Calu3 (cell line): Measurements from ENCODE around the gene MBOAT7. TPM values are rescaled to one million over a fixed set of nuclear protein-coding genes. Genes with fewer than 3 reads are reported as not detected.

ENCODE experiments used
- BruUV-seq: library from RNA; stranded (reverse); fragments of 400-500 nt; replicated peaks from 2 replicates; lab custom pipeline; 2021; lab: Mats Ljungman, UMichigan
- CTCF ChIA-PET: fragments of 300-600 bp; sonication (Branson Sonifier 250); formaldehyde crosslinking; loops from one replicate; lab custom pipeline; 2022; ENCODE audit warnings: antibody characterized with exemption; lab: Charles Lee
- DNase-seq: peaks from one replicate; pipeline ENCODE4 v3.0.0; 2022
- H3K27ac Mint-ChIP-seq: one replicate; pipeline ENCODE4 v1.8.0; 2022; ENCODE audit warnings: mixed read lengths; ENCODE audit not compliant: unreplicated experiment
- H3K27me3 Mint-ChIP-seq: one replicate; pipeline ENCODE4 v1.8.0; 2022; ENCODE audit warnings: mixed read lengths; ENCODE audit not compliant: unreplicated experiment
- H3K36me3 Mint-ChIP-seq: one replicate; pipeline ENCODE4 v1.8.0; 2022; ENCODE audit warnings: mild to moderate bottlenecking, moderate library complexity, mixed read lengths; ENCODE audit not compliant: insufficient read depth, unreplicated experiment
- H3K4me1 Mint-ChIP-seq: one replicate; pipeline ENCODE4 v1.8.0; 2022; ENCODE audit warnings: mild to moderate bottlenecking, low read depth, mixed read lengths; ENCODE audit not compliant: unreplicated experiment
- H3K4me3 Mint-ChIP-seq: one replicate; pipeline ENCODE4 v1.8.0; 2022; ENCODE audit warnings: mild to moderate bottlenecking, low read depth, moderate library complexity, mixed read lengths; ENCODE audit not compliant: unreplicated experiment
- H3K9me3 Mint-ChIP-seq: one replicate; pipeline ENCODE4 v1.8.0; 2022; ENCODE audit warnings: low read depth, mixed read lengths; ENCODE audit not compliant: unreplicated experiment
- CTCF ChIP-seq: fragments of 200-600 bp; IDR thresholded peaks from one replicate; pipeline ENCODE4 v1.8.0; 2022; ENCODE audit warnings: antibody characterized with exemption; ENCODE audit not compliant: unreplicated experiment
- intact Hi-C: fragments of 100-400 bp; cut with micrococcal nuclease; formaldehyde crosslinking; loops from one replicate; pipeline ENCODE4 v1.10.0; 2022; ENCODE audit not compliant: unreplicated experiment
- total RNA-seq: library from RNA; stranded (reverse); gene quantifications from 2 replicates; pipeline ENCODE4 v1.2.3, GENCODE V29; 2022

The MBOAT7 gene
- total RNA-seq, 1 experiment from 2014 or later = 287 TPM

DNA sequence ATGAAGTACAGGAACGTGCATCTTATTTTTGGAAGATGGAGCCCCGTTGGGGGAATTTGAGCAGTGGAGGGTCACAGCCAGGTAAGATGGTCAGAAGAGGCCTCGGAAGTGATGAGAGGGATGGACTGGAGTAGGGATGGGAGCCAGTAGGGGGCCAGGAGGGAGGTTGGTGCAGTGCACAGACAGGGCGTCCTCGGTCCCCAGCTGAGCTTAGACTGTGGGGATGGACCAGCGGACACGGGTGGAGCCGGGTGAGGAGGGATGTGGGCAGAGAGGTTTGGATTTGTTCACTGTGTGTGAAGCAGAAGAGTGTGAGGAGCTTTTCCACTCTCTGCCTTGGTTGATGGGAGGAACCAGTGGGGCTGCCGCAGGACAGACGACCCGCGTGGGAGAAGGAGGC lies 21.9 kb upstream of the MBOAT7 start:
- peak overlapping the region; percentile 37 for H3K4me3 Mint-ChIP-seq
- no peak for TF ChIP-seq CTCF
- no peaks in the 10 kb centered on the region for H3K9me3 Mint-ChIP-seq
- no peak for DNase-seq
- no peaks in the 10 kb centered on the region for H3K27me3 Mint-ChIP-seq
- H3K4me1 Mint-ChIP-seq = peaks cover 46% of the 10 kb centered on the region
- H3K36me3 Mint-ChIP-seq = peaks cover 54% of the 10 kb centered on the region
- no TSS peak for BruUV-seq
- H3K27ac Mint-ChIP-seq = peak overlapping the region; percentile 56
- CTCF ChIA-PET = interaction anchor here (0.8 to 2.4 kb wide), 5 partner anchors 11 to 418 kb away, joined by 3 to 14 read pairs (median 5); partner anchors contain the start of genes RPS9 and TSEN34
- intact Hi-C loops = no loop called here

DNA sequence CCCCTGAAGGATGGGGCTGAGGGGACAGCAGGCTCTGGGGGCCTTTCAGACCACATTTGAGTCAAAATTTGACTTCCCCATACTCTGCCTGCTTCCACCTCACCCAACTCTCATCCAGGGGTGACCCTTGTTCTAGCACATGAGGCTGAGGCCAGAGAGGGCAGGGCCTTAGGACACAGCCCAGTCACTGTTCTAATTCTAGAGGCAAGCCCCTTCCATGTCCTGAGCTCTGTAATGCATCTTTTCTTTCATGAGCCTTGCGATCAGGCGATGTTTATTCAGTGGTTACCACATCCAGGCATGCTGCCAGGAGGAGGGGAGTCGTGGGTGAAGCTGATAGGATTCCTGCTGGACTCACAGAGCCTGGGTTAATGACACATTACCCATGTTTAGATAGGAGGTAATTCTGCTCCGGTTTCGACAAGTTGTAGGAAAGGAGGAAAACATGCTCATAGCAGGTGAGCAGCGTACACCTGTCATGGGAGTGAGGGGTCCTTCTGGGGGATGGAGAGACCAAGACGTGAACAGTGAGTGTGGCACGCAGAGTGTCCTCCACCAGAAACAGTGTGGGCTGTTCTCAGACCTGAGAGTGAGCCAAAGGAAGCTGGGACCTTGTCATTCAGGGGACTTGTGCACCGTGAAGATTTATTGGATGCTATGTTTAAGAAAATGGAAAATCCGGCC lies 20.6 kb upstream of the MBOAT7 start:
- TF ChIP-seq CTCF = no peak

DNA sequence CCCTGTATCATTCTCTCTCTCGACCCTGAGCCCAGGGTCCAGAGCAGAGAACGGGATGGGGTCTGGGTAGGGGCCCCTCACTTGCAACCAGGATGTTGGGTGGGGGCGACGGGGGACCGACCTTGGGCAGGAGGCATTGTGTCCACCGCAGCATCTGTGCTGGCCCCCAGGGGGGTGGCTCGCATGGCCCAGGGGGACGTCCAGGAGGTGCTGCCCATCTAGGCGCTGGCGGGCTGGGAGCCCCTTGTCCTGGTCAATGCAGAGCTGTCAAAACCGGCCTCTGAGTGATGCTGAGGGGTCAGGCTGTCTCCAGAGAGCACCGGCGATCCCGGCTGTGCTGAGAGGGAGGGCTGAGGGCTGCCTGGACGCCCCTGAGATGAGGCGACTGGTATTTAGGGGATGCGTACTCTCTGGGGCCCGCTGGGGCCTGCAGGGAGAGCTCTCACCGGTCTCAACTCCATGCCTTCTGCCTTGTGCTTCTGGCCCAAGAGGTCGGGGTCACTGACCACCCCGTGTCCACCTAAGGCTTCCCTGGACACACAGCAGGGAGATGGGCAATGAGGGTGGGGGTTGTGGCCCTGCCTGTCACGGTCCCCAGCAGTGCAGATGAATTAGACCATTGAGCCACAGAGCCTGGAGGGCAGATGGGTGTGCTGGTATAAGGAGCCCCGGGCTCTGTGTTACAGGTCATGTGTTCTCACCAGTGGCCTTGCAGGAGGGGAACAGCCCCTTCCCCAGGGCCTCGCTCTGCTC lies 19.9 kb upstream of the MBOAT7 start:
- Mint-ChIP-seq H3K36me3 (peaks cover 74% of the 10 kb centered on the region), H3K9me3 (no peaks in the 10 kb centered on the region), H3K4me1 (peaks cover 58% of the 10 kb centered on the region), H3K4me3 (peak overlapping the region; percentile 37), H3K27me3 (no peaks in the 10 kb centered on the region), H3K27ac (peak overlapping the region; percentile 96)
- no peak for DNase-seq
- TF ChIP-seq CTCF = no peak
- intact Hi-C loops = no loop called here
- CTCF ChIA-PET = interaction anchor here (0.6 to 2.4 kb wide), 6 partner anchors 9 to 57 kb away, joined by 3 to 14 read pairs (median 6); partner anchors contain the start of genes LENG1, MBOAT7, RPS9 and TMC4
- no TSS peak for BruUV-seq

More for the DNA sequence above, 20.6 kb upstream of the MBOAT7 start:
- H3K4me3 Mint-ChIP-seq = peak overlapping the region; percentile 37
- CTCF ChIA-PET = interaction anchor here (0.6 to 2.4 kb wide), 14 partner anchors 10 to 586 kb away, joined by 3 to 14 read pairs (median 4); partner anchors contain the start of genes LENG1, MBOAT7, RPS9 and TMC4
- H3K36me3 Mint-ChIP-seq = peaks cover 67% of the 10 kb centered on the region
- peaks cover 51% of the 10 kb centered on the region for H3K4me1 Mint-ChIP-seq
- intact Hi-C loops = loop anchor here (1.0 kb wide), 2 partner anchors 9 to 21 kb away; no protein-coding TSS in a partner anchor
- peak overlapping the region; percentile 96 for H3K27ac Mint-ChIP-seq
- no TSS peak for BruUV-seq
- no peaks in the 10 kb centered on the region for H3K9me3 Mint-ChIP-seq
- DNase-seq = peak; percentile 98
- no peaks in the 10 kb centered on the region for H3K27me3 Mint-ChIP-seq

- TF ChIP-seq CTCF = no peak
- intact Hi-C loops = no loop called here
- Mint-ChIP-seq H3K9me3 (no peaks in the 10 kb centered on the region), H3K27ac (peak overlapping the region; percentile 96), H3K4me3 (no peak overlapping the region), H3K4me1 (peaks cover 63% of the 10 kb centered on the region), H3K36me3 (peaks cover 79% of the 10 kb centered on the region), H3K27me3 (no peaks in the 10 kb centered on the region)
- DNase-seq = no peak
- BruUV-seq = no TSS peak
- CTCF ChIA-PET = no interaction called here
Observed at GRCh38 chr19:54208784-54209057, 19.3 kb upstream of the MBOAT7 start.
